Tibial artery (tissue), 4 donors: Measurements from ENCODE around the gene MRFAP1L1.
"Not testable (repeated sequence)": the region's sequence is repeated elsewhere in the genome, so short reads cannot be mapped to it uniquely, and the experiment has no call there.

ENCODE experiments used
- DNase-seq, 2 donors: peaks; one replicate each; pipeline ENCODE4 v3.0.0-alpha.2; 2019
- H3K27ac ChIP-seq, 2 donors: fragments of 200-600 bp; sonication (generic) in 1 of 2; 1 replicate in 1 of 2; 2 replicates in 1 of 2; pipeline ENCODE4 v1.5.1; 2018 to 2019; ENCODE audit warnings: mild to moderate bottlenecking in 1 of 2
- H3K27me3 ChIP-seq, 2 donors: fragments of 200-600 bp; sonication (generic) in 1 of 2; one replicate each; pipeline versions ENCODE4 v1.5.1 to v1.6.0; 2016 to 2019
- H3K36me3 ChIP-seq, 3 donors: fragments of 200-600 bp; sonication (generic) in 2 of 3; one replicate each; pipeline ENCODE4 v1.5.1; 2016 to 2019; ENCODE audit warnings: mild to moderate bottlenecking in 2 of 3
- H3K4me1 ChIP-seq, 4 donors: fragments of 200-600 bp; sonication (generic) in 2 of 4; 1 replicate in 3 of 4; 2 replicates in 1 of 4; pipeline ENCODE4 v1.5.1; 2016 to 2019
- H3K4me3 ChIP-seq, 2 donors: fragments of 200-600 bp; sonication (generic) in 1 of 2; 1 replicate in 1 of 2; 2 replicates in 1 of 2; pipeline ENCODE4 v1.5.1; 2018 to 2019; ENCODE audit warnings: mild to moderate bottlenecking in 2 of 2
- H3K9me3 ChIP-seq, 3 donors: fragments of 200-600 bp; sonication (generic) in 1 of 3; one replicate each; pipeline ENCODE4 v1.5.1; 2016 to 2019
- CTCF ChIP-seq, 2 experiments: fragments of 200-600 bp in 1 of 2; fragments of 450-650 bp in 1 of 2; IDR thresholded peaks; one replicate each; pipeline ENCODE4 v1.5.1; 2017 to 2019; ENCODE audit warnings: antibody characterized with exemption in 2 of 2, mild to moderate bottlenecking in 1 of 2, moderate library complexity in 1 of 2
- intact Hi-C: fragments of 100-400 bp; cut with DNase I; formaldehyde crosslinking; loops from one replicate; pipeline ENCODE4 v1.15.0; 2023; ENCODE audit warnings: low total_unique reads

Gene MRFAP1L1

DNA sequence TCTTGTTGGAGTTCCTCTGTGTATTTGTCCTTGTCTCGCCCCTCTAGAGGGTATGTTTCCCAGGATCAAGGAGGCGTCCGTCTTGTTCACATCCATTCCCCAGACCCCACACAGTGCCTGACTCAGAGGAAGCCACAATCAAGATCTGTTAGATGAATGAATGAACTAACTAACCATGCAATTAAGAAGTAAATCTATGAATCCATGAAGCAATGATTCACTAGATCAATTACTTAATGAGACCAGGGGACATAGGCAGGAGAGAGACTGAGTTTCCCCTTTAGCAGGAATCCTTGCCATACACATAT lies 18.2 kb upstream of the MRFAP1L1 start:
- intact Hi-C loops: no loop called here
- no peak for DNase-seq
- Histone ChIP-seq H3K27ac (no peak overlapping the region), H3K4me1 (peaks cover 0 to 20% (median 11%) of the 10 kb centered on the region in 4 donors), H3K4me3 (no peak overlapping the region), H3K9me3 (no peaks in the 10 kb centered on the region), H3K36me3 (no peaks in the 10 kb centered on the region), H3K27me3 (no peaks in the 10 kb centered on the region)
- TF ChIP-seq CTCF (IDR thresholded peaks at IDR 0.05): no peak

DNA sequence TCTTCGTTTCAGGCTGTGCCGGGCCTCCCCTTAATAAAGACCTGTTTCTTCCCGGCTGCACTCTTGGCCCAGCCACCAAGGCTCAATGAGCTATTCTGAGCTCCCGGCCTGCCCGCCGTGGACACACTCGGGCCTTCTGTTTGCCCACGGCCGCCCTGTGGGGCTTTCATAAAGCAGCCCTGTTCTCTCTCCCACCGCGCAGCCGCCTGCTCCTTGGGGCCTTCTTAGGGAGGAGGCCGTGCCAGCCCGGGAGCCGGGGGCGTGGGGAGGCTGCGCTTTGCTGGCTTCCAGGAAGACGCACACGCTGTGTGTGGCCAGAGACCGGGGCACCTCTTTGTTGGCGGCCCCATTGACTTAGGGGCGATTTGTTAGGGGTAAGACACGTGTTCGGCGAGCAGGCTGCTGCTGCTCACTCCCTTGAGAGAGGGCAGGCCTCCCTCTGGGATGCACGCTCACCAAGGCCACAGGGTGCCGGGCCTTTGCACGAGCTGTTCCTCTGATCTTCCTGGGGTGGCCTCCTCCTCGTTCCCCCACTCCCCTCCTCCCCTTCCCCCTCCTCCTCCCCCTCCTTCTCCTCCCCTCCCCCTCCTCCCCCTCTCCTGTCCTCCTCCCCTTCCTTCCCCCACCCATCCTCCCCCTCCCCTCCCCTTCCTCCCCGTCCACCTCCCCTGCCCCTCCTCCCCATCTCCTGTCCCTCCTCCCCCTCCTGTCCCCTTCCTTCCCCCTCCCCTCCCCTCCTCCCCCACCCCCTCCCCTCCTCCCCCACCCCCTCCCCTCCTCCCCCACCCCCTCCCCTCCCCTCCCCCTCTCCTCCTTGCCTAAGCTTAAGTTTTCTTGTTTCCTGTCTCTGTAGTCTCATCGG lies 17.6 kb upstream of the MRFAP1L1 start:
- intact Hi-C loops: no loop called here
- Histone ChIP-seq H3K27me3 (no peaks in the 10 kb centered on the region), H3K4me3 (peak overlapping the region in 1 of 2 donors; percentile 17), H3K4me1 (peaks cover 0 to 14% (median 5%) of the 10 kb centered on the region in 4 donors), H3K9me3 (no peaks in the 10 kb centered on the region), H3K27ac (peak overlapping the region; percentile 25 to 60), H3K36me3 (no peaks in the 10 kb centered on the region)
- DNase-seq: peak in 1 of 2 donors; percentile 68
- TF ChIP-seq CTCF (IDR thresholded peaks at IDR 0.05): no peak

DNA sequence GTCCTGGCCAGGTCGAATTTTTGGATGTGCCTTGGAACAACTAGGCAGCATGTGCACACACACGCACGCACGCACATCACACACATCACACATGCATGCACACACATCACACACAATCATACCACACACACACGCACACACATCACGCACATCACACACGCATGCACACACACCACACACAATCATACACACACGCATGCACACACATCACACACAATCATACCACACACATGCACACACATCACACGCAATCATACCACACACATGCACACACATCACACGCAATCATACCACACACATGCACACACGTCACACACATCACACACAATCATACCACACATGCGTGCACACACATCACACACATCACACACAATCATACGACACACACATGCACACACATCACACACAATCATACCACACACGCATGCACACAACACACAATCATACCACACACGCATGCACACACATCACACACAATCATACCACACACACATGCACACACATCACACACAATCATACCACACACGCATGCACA lies 15.8 kb upstream of the MRFAP1L1 start:
- H3K4me3 ChIP-seq, H3K9me3 ChIP-seq, intact Hi-C loops, H3K27ac ChIP-seq, H3K27me3 ChIP-seq, DNase-seq, H3K36me3 ChIP-seq: not testable (repeated sequence)
- peaks cover 0 to 14% (median 4%) of the 10 kb centered on the region in 4 donors for H3K4me1 ChIP-seq

- TF ChIP-seq CTCF (IDR thresholded peaks at IDR 0.05): no peak
- Histone ChIP-seq H3K9me3 (no peaks in the 10 kb centered on the region), H3K36me3 (no peaks in the 10 kb centered on the region), H3K4me3 (no peak overlapping the region), H3K27me3 (no peaks in the 10 kb centered on the region), H3K4me1 (peaks cover 0 to 20% (median 10%) of the 10 kb centered on the region in 4 donors), H3K27ac (no peak overlapping the region)
- intact Hi-C loops: loop anchor here (5.0 kb wide), 2 partner anchors 58 to 148 kb away; partner anchors contain the start of gene KIAA0232
- DNase-seq: no peak
These were observed 14.9 kb upstream of the MRFAP1L1 start for GRCh38 chr4:6724421-6725111.

DNA sequence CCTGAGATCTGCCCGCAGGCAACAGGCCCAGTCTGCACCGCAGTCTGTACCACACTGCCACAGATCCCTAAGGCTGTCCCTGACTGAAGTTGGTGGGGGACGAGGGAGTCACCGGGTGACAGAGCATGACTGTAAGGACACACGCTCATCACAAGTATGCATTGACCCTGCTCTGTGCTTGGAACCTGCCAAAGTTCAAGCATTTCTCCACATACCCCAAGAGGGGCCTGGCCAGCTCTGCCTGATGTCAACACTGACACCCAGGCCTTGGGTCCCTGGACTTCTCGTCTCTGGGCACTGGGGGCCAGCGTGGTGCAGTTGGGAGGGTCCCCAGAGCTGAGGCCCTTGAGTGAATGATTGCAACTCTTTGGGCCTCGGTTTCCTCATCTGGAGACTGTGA lies 14.2 kb upstream of the MRFAP1L1 start:
- TF ChIP-seq CTCF (IDR thresholded peaks at IDR 0.05): no peak
- Histone ChIP-seq H3K27ac (no peak overlapping the region), H3K4me3 (no peak overlapping the region), H3K4me1 (peaks cover 0 to 20% (median 10%) of the 10 kb centered on the region in 4 donors), H3K9me3 (no peaks in the 10 kb centered on the region), H3K27me3 (no peaks in the 10 kb centered on the region), H3K36me3 (peaks cover 0 to 3% (median 0%) of the 10 kb centered on the region in 3 donors)
- intact Hi-C loops: loop anchor here (5.0 kb wide), 2 partner anchors 58 to 148 kb away; partner anchors contain the start of gene KIAA0232
- no peak for DNase-seq

- Histone ChIP-seq H3K4me1 (peaks cover 0 to 24% (median 14%) of the 10 kb centered on the region in 4 donors), H3K4me3 (no peak overlapping the region), H3K9me3 (no peaks in the 10 kb centered on the region), H3K27me3 (no peaks in the 10 kb centered on the region), H3K27ac (no peak overlapping the region), H3K36me3 (peaks cover 0 to 8% (median 0%) of the 10 kb centered on the region in 3 donors)
- intact Hi-C loops: loop anchor here (5.0 kb wide), 2 partner anchors 59 to 149 kb away; partner anchors contain the start of gene KIAA0232
- no peak for DNase-seq
- no peak for TF ChIP-seq CTCF (IDR thresholded peaks at IDR 0.05)
These were observed 13.2 kb upstream of the MRFAP1L1 start for GRCh38 chr4:6722891-6723290.
